ENCODE measurements around the gene IGDCC3. TPM values are rescaled to one million over a fixed set of nuclear protein-coding genes. Genes with fewer than 3 reads are reported as not detected.

The IGDCC3 gene
- total RNA-seq, 6 donors from 2014 or later = 0.10 to 0.29 TPM; not detected in 4

GRCh38 chr15:65369651-65370050 lies 8.2 kb downstream of the IGDCC3 start:
- no peak for DNase-seq
- Histone ChIP-seq H3K9me3 (no peaks in the 10 kb centered on the region), H3K4me3 (no peak overlapping the region), H3K36me3 (no peaks in the 10 kb centered on the region), H3K4me1 (no peaks in the 10 kb centered on the region), H3K27me3 (no peaks in the 10 kb centered on the region), H3K27ac (no peak overlapping the region)
- TF ChIP-seq POLR2AphosphoS5 (IDR thresholded peaks at IDR 0.05) (no peak), POLR2A (IDR thresholded peaks at IDR 0.05) (no peak), EP300 (IDR thresholded peaks at IDR 0.05) (no peak)
- TF ChIP-seq, protein P1, sequence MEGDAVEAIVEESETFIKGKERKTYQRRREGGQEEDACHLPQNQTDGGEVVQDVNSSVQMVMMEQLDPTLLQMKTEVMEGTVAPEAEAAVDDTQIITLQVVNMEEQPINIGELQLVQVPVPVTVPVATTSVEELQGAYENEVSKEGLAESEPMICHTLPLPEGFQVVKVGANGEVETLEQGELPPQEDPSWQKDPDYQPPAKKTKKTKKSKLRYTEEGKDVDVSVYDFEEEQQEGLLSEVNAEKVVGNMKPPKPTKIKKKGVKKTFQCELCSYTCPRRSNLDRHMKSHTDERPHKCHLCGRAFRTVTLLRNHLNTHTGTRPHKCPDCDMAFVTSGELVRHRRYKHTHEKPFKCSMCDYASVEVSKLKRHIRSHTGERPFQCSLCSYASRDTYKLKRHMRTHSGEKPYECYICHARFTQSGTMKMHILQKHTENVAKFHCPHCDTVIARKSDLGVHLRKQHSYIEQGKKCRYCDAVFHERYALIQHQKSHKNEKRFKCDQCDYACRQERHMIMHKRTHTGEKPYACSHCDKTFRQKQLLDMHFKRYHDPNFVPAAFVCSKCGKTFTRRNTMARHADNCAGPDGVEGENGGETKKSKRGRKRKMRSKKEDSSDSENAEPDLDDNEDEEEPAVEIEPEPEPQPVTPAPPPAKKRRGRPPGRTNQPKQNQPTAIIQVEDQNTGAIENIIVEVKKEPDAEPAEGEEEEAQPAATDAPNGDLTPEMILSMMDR (IDR thresholded peaks at IDR 0.05) = no peak
- ATAC-seq (ENCODE audit: low FRiP score in 2 of 2) = no peak
- 97 to 100% methylated on average over 3 of the region's 3 CpGs for WGBS, 2 donors

GRCh38 chr15:65369212-65369547 lies 8.6 kb downstream of the IGDCC3 start:
- no peaks in the 10 kb centered on the region for H3K36me3 ChIP-seq
- no peaks in the 10 kb centered on the region for H3K27me3 ChIP-seq
- no peak overlapping the region for H3K4me3 ChIP-seq
- no peak overlapping the region for H3K27ac ChIP-seq
- WGBS, 2 donors = 82 to 96% methylated on average over 2 to 3 of the region's 3 CpGs
- ATAC-seq (ENCODE audit: low FRiP score in 2 of 2) (no peak), DNase-seq (no peak)
- no peaks in the 10 kb centered on the region for H3K9me3 ChIP-seq
- TF ChIP-seq POLR2AphosphoS5 (IDR thresholded peaks at IDR 0.05) (no peak), EP300 (IDR thresholded peaks at IDR 0.05) (no peak), POLR2A (IDR thresholded peaks at IDR 0.05) (no peak)
- TF ChIP-seq, protein P1 (IDR thresholded peaks at IDR 0.05) = no peak
- no peaks in the 10 kb centered on the region for H3K4me1 ChIP-seq

- ATAC-seq (ENCODE audit: low FRiP score in 2 of 2) (no peak), DNase-seq (no peak)
- Histone ChIP-seq H3K27ac (no peak overlapping the region), H3K4me1 (no peaks in the 10 kb centered on the region), H3K36me3 (no peaks in the 10 kb centered on the region), H3K4me3 (no peak overlapping the region), H3K9me3 (no peaks in the 10 kb centered on the region), H3K27me3 (no peaks in the 10 kb centered on the region)
- TF ChIP-seq, protein P1 (IDR thresholded peaks at IDR 0.05) = no peak
- TF ChIP-seq POLR2AphosphoS5 (IDR thresholded peaks at IDR 0.05) (no peak), EP300 (IDR thresholded peaks at IDR 0.05) (no peak), POLR2A (IDR thresholded peaks at IDR 0.05) (no peak)
- WGBS, 2 donors = 50 to 65% methylated on average over 9 to 12 of the region's 12 CpGs
Observed at GRCh38 chr15:65368302-65369211, 9.2 kb downstream of the IGDCC3 start.

DNA sequence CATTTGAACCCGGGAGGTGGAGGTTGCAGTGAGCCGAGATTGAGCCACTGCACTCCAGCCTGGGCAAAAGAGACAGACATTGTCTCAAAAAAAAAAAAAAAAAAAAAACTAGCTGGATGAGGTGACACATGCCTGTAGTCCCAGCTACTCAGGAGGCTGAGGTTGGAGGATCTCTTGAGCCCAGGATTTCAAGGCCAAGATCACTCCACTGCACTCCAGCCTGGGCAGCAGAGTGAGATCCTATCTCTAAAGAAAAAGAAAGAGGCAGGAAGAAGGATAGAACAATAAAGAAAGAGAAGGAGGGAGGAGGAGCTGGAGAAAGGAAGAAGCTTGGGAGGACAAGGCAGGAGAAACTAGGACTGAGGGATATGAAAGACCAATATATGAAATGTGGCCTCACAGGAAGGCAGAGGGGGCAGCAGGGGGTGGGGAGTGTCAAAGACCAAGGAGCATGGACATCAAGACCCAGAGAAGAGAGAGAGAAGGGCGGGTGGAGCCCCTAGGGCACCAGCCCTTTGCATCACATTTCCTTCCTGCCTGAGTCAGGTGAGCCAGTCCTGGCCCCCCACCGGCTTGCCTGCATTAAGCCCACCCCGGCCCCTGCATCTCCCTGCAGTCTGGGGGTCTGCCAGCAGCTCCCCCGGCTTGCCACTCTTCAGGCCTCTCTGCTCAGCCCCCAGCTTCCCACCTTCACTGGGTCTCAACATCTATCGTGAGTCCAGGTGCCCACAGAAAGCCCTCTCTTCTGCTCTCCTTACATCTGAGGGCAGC lies 11.5 kb downstream of the IGDCC3 start:
- Histone ChIP-seq H3K4me1 (no peaks in the 10 kb centered on the region), H3K4me3 (no peak overlapping the region), H3K36me3 (no peaks in the 10 kb centered on the region), H3K27me3 (no peaks in the 10 kb centered on the region), H3K9me3 (no peaks in the 10 kb centered on the region), H3K27ac (no peak overlapping the region)
- no peak for ATAC-seq (ENCODE audit: low FRiP score in 2 of 2)
- 89 to 91% methylated on average over 6 of the region's 7 CpGs for WGBS, 2 donors
- TF ChIP-seq, protein P1 (IDR thresholded peaks at IDR 0.05) = no peak
- no peak for TF ChIP-seq POLR2AphosphoS5 (IDR thresholded peaks at IDR 0.05)
- DNase-seq = no peak

All from upper lobe of left lung (tissue), 6 donors.